Stimulated activated CD4-positive, alpha-beta T cell treated with anti-CD3 and anti-CD28 coated beads, TNF-alpha, amount 100 ng/mL, for 1 hour (primary cell): ENCODE data around the gene HTR2A.
A peak's percentile ranks its signal among the peaks of the same experiment; 100 is the strongest.

Experiments
- DNase-seq, 3 donors: peaks; one replicate each; pipeline ENCODE4 v3.0.0-alpha.2; 2020; ENCODE audit warnings: low read depth in 3 of 3, low spot score in 1 of 3

Gene HTR2A

GRCh38 chr13:46896341-46897137, at the start of gene HTR2A:
Gene HTR2A (minus strand): TSS chr13:46897053. CDS start chr13:46895906, 1,147 bp downstream.
- DNase-seq = no peak

- DNase-seq = no peak
Observed at GRCh38 chr13:46936525-46936924, 39.7 kb upstream of the HTR2A start.

GRCh38 chr13:46934749-46935148, 37.9 kb upstream of the HTR2A start:
- no peak for DNase-seq

GRCh38 chr13:46926916-46927590, 30.2 kb upstream of the HTR2A start:
- no peak for DNase-seq

- no peak for DNase-seq
Observed at GRCh38 chr13:46925486-46925885, 28.6 kb upstream of the HTR2A start.

GRCh38 chr13:46914341-46914740, 17.5 kb upstream of the HTR2A start:
- DNase-seq = no peak

GRCh38 chr13:46913757-46914156, 16.9 kb upstream of the HTR2A start:
- no peak for DNase-seq

- no peak for DNase-seq
Observed at GRCh38 chr13:46909042-46909441, 12.2 kb upstream of the HTR2A start.

GRCh38 chr13:46908501-46908900, 11.6 kb upstream of the HTR2A start:
- no peak for DNase-seq

GRCh38 chr13:46906405-46906804, 9.6 kb upstream of the HTR2A start:
- no peak for DNase-seq

GRCh38 chr13:46905249-46905648, 8.4 kb upstream of the HTR2A start:
- no peak for DNase-seq

- DNase-seq = no peak
Observed at GRCh38 chr13:46903748-46904147, 6.9 kb upstream of the HTR2A start.

- no peak for DNase-seq
Observed at GRCh38 chr13:46901721-46902120, 4.9 kb upstream of the HTR2A start.

- DNase-seq = no peak
Observed at GRCh38 chr13:46899801-46900200, 2.9 kb upstream of the HTR2A start.

- DNase-seq = no peak
Observed at GRCh38 chr13:46895381-46895780, 1.5 kb downstream of the HTR2A start.

GRCh38 chr13:46894568-46894967, 2.3 kb downstream of the HTR2A start:
- no peak for DNase-seq

GRCh38 chr13:46893798-46894560, 2.9 kb downstream of the HTR2A start:
- peak; percentile 6 to 62 (median 24) for DNase-seq

GRCh38 chr13:46893221-46893740, 3.6 kb downstream of the HTR2A start:
- DNase-seq = no peak

GRCh38 chr13:46885018-46885417, 11.8 kb downstream of the HTR2A start:
- DNase-seq = no peak

- no peak for DNase-seq
Observed at GRCh38 chr13:46884531-46884930, 12.3 kb downstream of the HTR2A start.

GRCh38 chr13:46881621-46882020, 15.2 kb downstream of the HTR2A start:
- no peak for DNase-seq

- DNase-seq = no peak
Observed at GRCh38 chr13:46874006-46874405, 22.8 kb downstream of the HTR2A start.
